Mesothelial cell of epicardium (in vitro differentiated cells): ENCODE results near the gene CACNB4. TPM values are rescaled to one million over a fixed set of nuclear protein-coding genes. Genes with fewer than 3 reads are reported as not detected.
"Not testable (repeated sequence)": the region's sequence is repeated elsewhere in the genome, so short reads cannot be mapped to it uniquely, and the experiment has no call there.

Experiments
- DNase-seq, 2 experiments: peaks; one replicate each; pipeline ENCODE4 v3.0.0; 2021; ENCODE audit warnings: low spot score in 2 of 2; ENCODE audit not compliant: unreplicated experiment in 2 of 2
- H3K27ac Mint-ChIP-seq: 2 replicates; pipeline ENCODE4 v1.8.0; 2021; ENCODE audit warnings: mixed read lengths
- H3K27me3 Mint-ChIP-seq: 2 replicates; pipeline ENCODE4 v1.8.0; 2021; ENCODE audit warnings: low read depth, mixed read lengths
- H3K36me3 Mint-ChIP-seq: 2 replicates; pipeline ENCODE4 v1.8.0; 2021; ENCODE audit warnings: mixed read lengths
- H3K4me1 Mint-ChIP-seq: 2 replicates; pipeline ENCODE4 v1.8.0; 2021; ENCODE audit warnings: mixed read lengths
- H3K4me3 Mint-ChIP-seq: 2 replicates; pipeline ENCODE4 v1.8.0; 2021; ENCODE audit warnings: mild to moderate bottlenecking, moderate library complexity, mixed read lengths
- H3K9me3 Mint-ChIP-seq: 2 replicates; pipeline ENCODE4 v1.8.0; 2021; ENCODE audit warnings: mixed read lengths
- total RNA-seq: library from RNA; stranded (reverse); gene quantifications from 3 replicates; pipeline ENCODE4 v1.2.1, GENCODE V29; 2021
- TF ChIP-seq, protein P1 (sequence below): fragments of 200-600 bp; sonication (generic); IDR thresholded peaks from one replicate; pipeline ENCODE4 v1.5.0; 2021; ENCODE audit warnings: antibody characterized with exemption; ENCODE audit not compliant: unreplicated experiment

CACNB4 gene
- total RNA-seq, 1 donor from 2014 or later = 4.1 TPM

DNA sequence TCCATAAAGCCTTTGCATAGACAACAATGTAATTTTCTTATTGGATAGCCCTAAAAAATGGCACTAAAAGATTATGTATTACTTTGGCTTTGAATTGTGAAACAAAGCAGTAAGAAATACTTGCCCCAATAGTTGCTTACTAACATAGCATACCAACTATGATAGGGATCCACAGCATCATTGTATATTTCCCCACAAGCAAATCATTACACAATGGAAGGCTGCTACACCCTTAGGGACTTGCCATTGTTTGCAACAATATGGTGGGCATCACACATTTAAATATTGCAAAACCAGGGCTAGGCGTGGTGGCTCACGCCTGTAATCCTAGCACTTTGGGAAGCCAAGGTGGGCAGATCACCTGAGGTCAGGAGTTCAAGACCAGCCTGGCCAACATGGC lies 74.4 kb downstream of the CACNB4 start:
- TF ChIP-seq, protein P1, sequence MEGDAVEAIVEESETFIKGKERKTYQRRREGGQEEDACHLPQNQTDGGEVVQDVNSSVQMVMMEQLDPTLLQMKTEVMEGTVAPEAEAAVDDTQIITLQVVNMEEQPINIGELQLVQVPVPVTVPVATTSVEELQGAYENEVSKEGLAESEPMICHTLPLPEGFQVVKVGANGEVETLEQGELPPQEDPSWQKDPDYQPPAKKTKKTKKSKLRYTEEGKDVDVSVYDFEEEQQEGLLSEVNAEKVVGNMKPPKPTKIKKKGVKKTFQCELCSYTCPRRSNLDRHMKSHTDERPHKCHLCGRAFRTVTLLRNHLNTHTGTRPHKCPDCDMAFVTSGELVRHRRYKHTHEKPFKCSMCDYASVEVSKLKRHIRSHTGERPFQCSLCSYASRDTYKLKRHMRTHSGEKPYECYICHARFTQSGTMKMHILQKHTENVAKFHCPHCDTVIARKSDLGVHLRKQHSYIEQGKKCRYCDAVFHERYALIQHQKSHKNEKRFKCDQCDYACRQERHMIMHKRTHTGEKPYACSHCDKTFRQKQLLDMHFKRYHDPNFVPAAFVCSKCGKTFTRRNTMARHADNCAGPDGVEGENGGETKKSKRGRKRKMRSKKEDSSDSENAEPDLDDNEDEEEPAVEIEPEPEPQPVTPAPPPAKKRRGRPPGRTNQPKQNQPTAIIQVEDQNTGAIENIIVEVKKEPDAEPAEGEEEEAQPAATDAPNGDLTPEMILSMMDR = no peak
- Mint-ChIP-seq H3K27me3 (peaks cover 33% of the 10 kb centered on the region), H3K4me1 (peaks cover 8% of the 10 kb centered on the region), H3K4me3 (no peak overlapping the region), H3K27ac (no peak overlapping the region), H3K9me3 (no peaks in the 10 kb centered on the region), H3K36me3 (no peaks in the 10 kb centered on the region)
- DNase-seq = no peak

DNA sequence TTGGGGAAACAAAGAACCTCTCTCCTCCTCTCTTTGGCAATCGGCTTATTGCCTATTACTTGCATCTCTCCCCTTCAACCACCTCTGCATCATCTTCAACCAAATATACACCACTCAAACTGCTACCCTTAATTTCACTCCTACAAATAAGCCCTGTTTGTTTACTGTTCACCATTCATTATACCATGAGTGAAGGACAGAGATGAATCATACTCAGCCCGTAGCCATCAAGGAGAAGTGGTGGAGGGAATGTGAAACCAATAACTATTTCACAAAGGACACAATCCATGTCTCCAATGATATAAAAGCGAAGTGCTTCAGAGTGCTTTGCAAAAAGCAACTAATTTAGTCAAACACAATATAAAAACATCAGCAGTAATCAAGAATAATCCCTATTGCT lies 76.8 kb downstream of the CACNB4 start:
- DNase-seq = no peak
- Mint-ChIP-seq H3K36me3 (no peaks in the 10 kb centered on the region), H3K4me1 (no peaks in the 10 kb centered on the region), H3K4me3 (no peak overlapping the region), H3K27me3 (peaks cover 44% of the 10 kb centered on the region), H3K9me3 (no peaks in the 10 kb centered on the region), H3K27ac (no peak overlapping the region)
- TF ChIP-seq, protein P1 = no peak

DNA sequence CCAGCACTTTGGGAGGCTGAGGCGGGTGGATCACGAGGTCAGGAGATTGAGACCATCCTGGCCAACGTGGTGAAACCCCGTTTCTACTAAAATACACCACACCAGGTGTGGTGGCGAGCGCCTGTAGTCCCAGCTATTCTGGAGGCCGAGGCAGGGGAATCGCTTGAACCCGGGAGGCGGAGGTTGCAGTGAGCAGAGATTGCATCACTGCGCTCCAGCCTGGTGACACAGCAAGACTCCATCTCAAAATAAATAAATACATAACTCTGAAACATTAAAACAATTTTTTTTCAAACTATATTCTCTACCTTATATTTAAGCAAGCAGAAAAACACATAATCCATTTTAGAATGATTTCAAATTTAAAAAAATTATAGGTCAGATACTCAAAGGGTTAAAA lies 77.8 kb downstream of the CACNB4 start:
- peaks cover 47% of the 10 kb centered on the region for H3K27me3 Mint-ChIP-seq
- H3K4me3 Mint-ChIP-seq, DNase-seq, H3K36me3 Mint-ChIP-seq, H3K4me1 Mint-ChIP-seq, H3K27ac Mint-ChIP-seq, H3K9me3 Mint-ChIP-seq: not testable (repeated sequence)

DNA sequence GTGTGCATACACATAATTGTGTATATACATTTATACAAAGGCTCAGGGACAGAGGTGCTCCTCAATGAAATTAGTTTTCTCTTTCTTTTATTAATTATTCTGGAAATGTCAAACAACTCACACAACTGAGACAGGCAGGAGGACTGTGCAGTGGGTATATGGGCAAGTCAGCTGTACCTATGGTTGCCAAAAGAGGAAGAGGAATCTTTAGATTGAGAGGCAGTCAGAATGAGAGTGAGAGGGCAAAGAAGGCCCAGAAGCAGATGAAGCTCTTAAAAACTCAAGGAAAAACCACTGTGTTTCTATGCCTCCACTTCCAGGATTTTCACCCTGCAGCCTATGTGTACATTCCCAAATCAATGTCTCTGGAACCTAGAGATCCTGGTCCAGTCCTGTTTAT lies 79.1 kb downstream of the CACNB4 start:
- TF ChIP-seq, protein P1 = no peak
- H3K4me1 Mint-ChIP-seq = no peaks in the 10 kb centered on the region
- H3K4me3 Mint-ChIP-seq = no peak overlapping the region
- DNase-seq = no peak
- H3K9me3 Mint-ChIP-seq = no peaks in the 10 kb centered on the region
- H3K27ac Mint-ChIP-seq = no peak overlapping the region
- peaks cover 47% of the 10 kb centered on the region for H3K27me3 Mint-ChIP-seq
- H3K36me3 Mint-ChIP-seq = no peaks in the 10 kb centered on the region

DNA sequence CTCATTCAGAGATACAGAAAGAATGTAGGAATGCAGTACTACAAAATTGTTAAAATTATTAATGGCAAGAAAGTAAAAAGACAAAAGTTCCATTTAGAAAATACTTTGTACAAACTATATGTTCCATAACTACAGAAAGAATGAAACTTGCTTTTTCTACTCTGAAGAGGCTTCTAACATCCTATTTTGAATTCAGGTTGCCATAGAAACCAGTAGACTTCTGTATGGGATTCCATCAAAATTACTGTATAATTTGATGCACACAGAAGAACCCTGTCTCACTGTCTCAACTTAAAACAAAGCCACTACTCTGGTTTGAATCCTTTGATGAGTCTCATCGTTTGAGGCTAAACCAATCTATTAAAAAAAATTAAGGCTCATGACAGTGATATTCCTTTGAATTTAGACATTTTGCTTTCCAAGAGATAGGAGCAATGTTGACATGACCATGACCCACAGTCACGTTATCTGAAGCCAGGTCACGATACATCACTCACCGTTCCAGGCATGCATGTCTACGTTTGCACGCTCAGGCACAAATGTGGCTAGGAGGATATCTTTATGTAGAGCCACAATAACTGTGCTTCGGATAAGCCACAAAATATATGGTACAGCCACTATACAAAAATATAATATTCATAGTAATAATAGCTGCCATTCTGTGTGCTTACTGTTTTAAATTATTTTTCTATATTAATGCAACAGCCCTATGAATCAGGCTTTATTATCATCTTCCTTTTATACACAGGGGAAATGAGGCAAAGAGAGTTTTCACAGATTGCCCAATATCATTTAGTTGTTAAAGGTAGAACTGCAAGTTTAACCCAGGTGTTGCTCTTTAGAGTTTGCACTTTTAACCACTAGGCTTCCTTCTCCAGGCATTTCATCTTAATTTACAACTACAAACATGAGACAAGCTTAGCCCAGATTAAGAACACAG lies 82.4 kb downstream of the CACNB4 start:
- no peak overlapping the region for H3K27ac Mint-ChIP-seq
- no peak overlapping the region for H3K4me3 Mint-ChIP-seq
- H3K36me3 Mint-ChIP-seq = no peaks in the 10 kb centered on the region
- TF ChIP-seq, protein P1 = no peak
- H3K9me3 Mint-ChIP-seq = no peaks in the 10 kb centered on the region
- no peak for DNase-seq
- H3K4me1 Mint-ChIP-seq = no peaks in the 10 kb centered on the region
- H3K27me3 Mint-ChIP-seq = peaks cover 33% of the 10 kb centered on the region

DNA sequence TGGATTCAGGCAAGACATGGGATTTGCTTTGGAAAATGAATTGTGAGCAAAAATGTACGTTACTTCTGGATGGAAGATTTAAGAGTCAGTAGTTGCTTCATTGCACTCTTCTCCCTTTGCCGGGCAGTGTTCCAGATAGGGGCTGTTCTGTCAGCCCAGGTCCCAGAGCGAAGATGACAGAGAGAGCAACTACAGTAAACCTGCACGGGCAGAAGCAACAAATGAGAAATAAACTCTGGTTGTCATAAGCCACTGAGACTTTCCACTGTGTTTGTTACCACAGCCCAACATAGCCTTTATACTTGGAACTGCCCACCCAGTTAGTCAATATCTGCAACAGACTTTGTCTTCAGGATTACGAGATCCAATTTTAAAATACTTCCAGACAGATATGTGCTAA lies 83.3 kb downstream of the CACNB4 start:
- Mint-ChIP-seq H3K27me3 (peaks cover 39% of the 10 kb centered on the region), H3K4me3 (no peak overlapping the region)

More for the DNA sequence above, 83.3 kb downstream of the CACNB4 start:
- TF ChIP-seq, protein P1 = no peak
- Mint-ChIP-seq H3K27ac (no peak overlapping the region), H3K36me3 (no peaks in the 10 kb centered on the region), H3K4me1 (no peaks in the 10 kb centered on the region), H3K9me3 (no peaks in the 10 kb centered on the region)
- DNase-seq = no peak
